Activated CD8-positive, alpha-beta memory T cell treated with anti-CD3 and anti-CD28 coated beads, Interleukin-2, amount 50 U/mL, for 1 hour (primary cell): ENCODE results near the gene DVL1.
A peak's percentile ranks its signal among the peaks of the same experiment; 100 is the strongest.

ENCODE experiments used
- DNase-seq: peaks from one replicate; pipeline ENCODE4 v3.0.0-alpha.2; 2020; ENCODE audit errors: extremely low read depth

Gene DVL1

GRCh38 chr1:1312450-1313314 is 36.5 kb downstream of the DVL1 start:
- no peak for DNase-seq

- no peak for DNase-seq
Measured at GRCh38 chr1:1311107-1312104, 37.8 kb downstream of the DVL1 start.

GRCh38 chr1:1310476-1311053 is 38.7 kb downstream of the DVL1 start:
- DNase-seq = no peak

- DNase-seq = no peak
Measured at GRCh38 chr1:1310109-1310385, 39.2 kb downstream of the DVL1 start.

GRCh38 chr1:1309251-1310108 is 39.7 kb downstream of the DVL1 start:
- DNase-seq = no peak

- no peak for DNase-seq
Measured at GRCh38 chr1:1308756-1309250, 40.4 kb downstream of the DVL1 start.

GRCh38 chr1:1307923-1308755 is 41.1 kb downstream of the DVL1 start, which contains the start of the genes ACAP3 and PUSL1:
ACAP3 (minus strand) TSS chr1:1307930; CDS start chr1:1307815, 115 bp downstream.
PUSL1 (plus strand) TSS chr1:1308597; CDS start chr1:1308644, 47 bp downstream.
- peak; percentile 65 for DNase-seq

- no peak for DNase-seq
Measured at GRCh38 chr1:1307261-1307922, 41.8 kb downstream of the DVL1 start.

- no peak for DNase-seq
Measured at GRCh38 chr1:1306661-1307260, 42.5 kb downstream of the DVL1 start.

- DNase-seq = no peak
Measured at GRCh38 chr1:1306070-1306660, 43.1 kb downstream of the DVL1 start.

GRCh38 chr1:1305300-1306069 is 43.7 kb downstream of the DVL1 start:
- peak; percentile 43 for DNase-seq

GRCh38 chr1:1304331-1305299 is 44.6 kb downstream of the DVL1 start:
- no peak for DNase-seq

GRCh38 chr1:1303736-1304135 is 45.5 kb downstream of the DVL1 start:
- DNase-seq = no peak

GRCh38 chr1:1302951-1303509 is 46.2 kb downstream of the DVL1 start:
- no peak for DNase-seq

- no peak for DNase-seq
Measured at GRCh38 chr1:1302006-1302430, 47.2 kb downstream of the DVL1 start.

- no peak for DNase-seq
Measured at GRCh38 chr1:1300352-1300739, 48.9 kb downstream of the DVL1 start.
